Fibroblast of lung (primary cell): ENCODE measurements around the gene TUBGCP3.

ENCODE experiments used
- EZH2 ChIP-seq: IDR thresholded peaks from 2 replicates; pipeline ENCODE4 v1.5.1; 2012; ENCODE audit warnings: low read length, control low read depth, mild to moderate bottlenecking; ENCODE audit errors: missing control alignments
- TF ChIP-seq, protein P1 (sequence below), 2 donors: IDR thresholded peaks in 1 of 2; conservative IDR thresholded peaks in 1 of 2; 1 replicate in 1 of 2; 2 replicates in 1 of 2; pipeline ENCODE4 v1.5.1; 2011 to 2012; ENCODE audit warnings: low read length in 2 of 2, control low read depth in 1 of 2, inconsistent platforms in 1 of 2, low read depth in 1 of 2, mild to moderate bottlenecking in 1 of 2

GRCh38 chr13:112456138-112457056 is 131.6 kb downstream of the TUBGCP3 start:
- TF ChIP-seq, protein P1, sequence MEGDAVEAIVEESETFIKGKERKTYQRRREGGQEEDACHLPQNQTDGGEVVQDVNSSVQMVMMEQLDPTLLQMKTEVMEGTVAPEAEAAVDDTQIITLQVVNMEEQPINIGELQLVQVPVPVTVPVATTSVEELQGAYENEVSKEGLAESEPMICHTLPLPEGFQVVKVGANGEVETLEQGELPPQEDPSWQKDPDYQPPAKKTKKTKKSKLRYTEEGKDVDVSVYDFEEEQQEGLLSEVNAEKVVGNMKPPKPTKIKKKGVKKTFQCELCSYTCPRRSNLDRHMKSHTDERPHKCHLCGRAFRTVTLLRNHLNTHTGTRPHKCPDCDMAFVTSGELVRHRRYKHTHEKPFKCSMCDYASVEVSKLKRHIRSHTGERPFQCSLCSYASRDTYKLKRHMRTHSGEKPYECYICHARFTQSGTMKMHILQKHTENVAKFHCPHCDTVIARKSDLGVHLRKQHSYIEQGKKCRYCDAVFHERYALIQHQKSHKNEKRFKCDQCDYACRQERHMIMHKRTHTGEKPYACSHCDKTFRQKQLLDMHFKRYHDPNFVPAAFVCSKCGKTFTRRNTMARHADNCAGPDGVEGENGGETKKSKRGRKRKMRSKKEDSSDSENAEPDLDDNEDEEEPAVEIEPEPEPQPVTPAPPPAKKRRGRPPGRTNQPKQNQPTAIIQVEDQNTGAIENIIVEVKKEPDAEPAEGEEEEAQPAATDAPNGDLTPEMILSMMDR (conservative IDR thresholded peaks at IDR 0.05 in 1 of 2, IDR thresholded peaks at IDR 0.05 in 1 of 2; ENCODE audit: low read depth in 1 of 2, low read length in 2 of 2): no peak
- no peak for TF ChIP-seq EZH2
